OCI-LY7 (cell line): Measurements from ENCODE around the gene CASZ1. TPM values are rescaled to one million over a fixed set of nuclear protein-coding genes. Genes with fewer than 3 reads are reported as not detected.

Source experiments
- BruUV-seq: library from RNA; stranded (reverse); fragments of 400-500 nt; replicated peaks from 2 replicates; lab custom pipeline; 2021; lab: Mats Ljungman, UMichigan
- CTCF ChIA-PET: fragments of 300-600 bp; sonication (Branson Sonifier 250); formaldehyde crosslinking; loops from one replicate; lab custom pipeline; 2022; ENCODE audit warnings: antibody characterized with exemption; ENCODE audit not compliant: unreplicated experiment; lab: Charles Lee
- POLR2A ChIA-PET: fragments of 300-600 bp; sonication (Branson Sonifier 250); formaldehyde crosslinking; loops from one replicate; lab custom pipeline; 2022; ENCODE audit warnings: antibody characterized with exemption; lab: Charles Lee
- DNase-seq: peaks from one replicate; pipeline ENCODE4 v3.0.0-alpha.2; 2015; ENCODE audit warnings: low spot score
- H2AFZ ChIP-seq: fragments of 200-600 bp; sonication (generic), shearing (Covaris generic); 2 replicates; pipeline ENCODE4 v1.6.1; 2014; ENCODE audit warnings: mild to moderate bottlenecking, antibody characterized with exemption, low read length, moderate library complexity
- H3K27ac ChIP-seq: fragments of 200-600 bp; sonication (generic); 2 replicates; pipeline ENCODE4 v1.5.1; 2014; ENCODE audit warnings: mixed run types, low read depth, mild to moderate bottlenecking, moderate library complexity, low read length, inconsistent platforms; ENCODE audit not compliant: poor library complexity, severe bottlenecking
- H3K36me3 ChIP-seq: fragments of 200-600 bp; sonication (generic); 2 replicates; pipeline ENCODE4 v1.6.1; 2014; ENCODE audit warnings: mild to moderate bottlenecking, antibody characterized with exemption, low read length, moderate library complexity, mixed read lengths; ENCODE audit not compliant: insufficient read depth
- H3K4me1 ChIP-seq: fragments of 200-600 bp; sonication (generic); 2 replicates; pipeline ENCODE4 v1.5.1; 2014; ENCODE audit warnings: mild to moderate bottlenecking, low read length; ENCODE audit not compliant: insufficient read depth, poor library complexity, severe bottlenecking
- H3K4me2 ChIP-seq: fragments of 200-600 bp; sonication (generic); 2 replicates; pipeline ENCODE4 v1.6.1; 2014; ENCODE audit warnings: mild to moderate bottlenecking, low read length
- H3K4me3 ChIP-seq: fragments of 200-600 bp; sonication (generic); 2 replicates; pipeline ENCODE4 v1.5.1; 2014; ENCODE audit warnings: mild to moderate bottlenecking, low read depth, low read length; ENCODE audit not compliant: poor library complexity, severe bottlenecking
- H3K79me2 ChIP-seq: fragments of 200-600 bp; sonication (generic); 2 replicates; pipeline ENCODE4 v1.6.1; 2016; ENCODE audit warnings: low read depth, mild to moderate bottlenecking, low read length, moderate library complexity, mixed read lengths; ENCODE audit not compliant: insufficient read depth
- H3K9me2 ChIP-seq: fragments of 200-600 bp; sonication (generic); 2 replicates; pipeline ENCODE4 v1.6.1; 2016; ENCODE audit warnings: mild to moderate bottlenecking, low read length, mixed read lengths; ENCODE audit not compliant: insufficient read depth
- H3K9me3 ChIP-seq: fragments of 200-600 bp; sonication (generic); 2 replicates; pipeline ENCODE4 v1.6.1; 2014; ENCODE audit warnings: mild to moderate bottlenecking, mixed run types, low read length, mixed read lengths
- H4K20me1 ChIP-seq: fragments of 200-600 bp; sonication (generic); 2 replicates; pipeline ENCODE4 v1.6.1; 2014; ENCODE audit warnings: mild to moderate bottlenecking, antibody characterized with exemption, low read length, moderate library complexity, mixed read lengths; ENCODE audit not compliant: insufficient read depth
- EZH2phosphoT487 ChIP-seq: fragments of 200-600 bp; sonication (generic); IDR thresholded peaks from 2 replicates; pipeline ENCODE4 v1.6.1; 2018; ENCODE audit warnings: low read depth, borderline replicate concordance, mild to moderate bottlenecking, mixed run types, antibody characterized with exemption, low read length, moderate library complexity, mixed read lengths
- intact Hi-C: fragments of 100-400 bp; cut with micrococcal nuclease; formaldehyde crosslinking; loops from one replicate; pipeline ENCODE4 v1.10.0; 2022; ENCODE audit not compliant: unreplicated experiment
- total RNA-seq, 2 experiments: library from RNA; depleted of rRNA in 1 of 2; stranded (reverse); fragments of >200 nt in 1 of 2; shearing (Covaris generic) in 1 of 2; gene quantifications; 2 replicates each; pipeline ENCODE4 v1.2.3, GENCODE V29; 2014 to 2022
- TF ChIP-seq, protein P1 (sequence below): fragments of 200-600 bp; sonication (generic); conservative IDR thresholded peaks from 2 replicates; pipeline ENCODE4 v1.5.1; 2014; ENCODE audit warnings: mild to moderate bottlenecking, antibody characterized with exemption, low read length, moderate library complexity, mixed read lengths

The CASZ1 gene
- total RNA-seq, 2 experiments from 2014 or later, result 3.3 to 3.9 TPM

DNA sequence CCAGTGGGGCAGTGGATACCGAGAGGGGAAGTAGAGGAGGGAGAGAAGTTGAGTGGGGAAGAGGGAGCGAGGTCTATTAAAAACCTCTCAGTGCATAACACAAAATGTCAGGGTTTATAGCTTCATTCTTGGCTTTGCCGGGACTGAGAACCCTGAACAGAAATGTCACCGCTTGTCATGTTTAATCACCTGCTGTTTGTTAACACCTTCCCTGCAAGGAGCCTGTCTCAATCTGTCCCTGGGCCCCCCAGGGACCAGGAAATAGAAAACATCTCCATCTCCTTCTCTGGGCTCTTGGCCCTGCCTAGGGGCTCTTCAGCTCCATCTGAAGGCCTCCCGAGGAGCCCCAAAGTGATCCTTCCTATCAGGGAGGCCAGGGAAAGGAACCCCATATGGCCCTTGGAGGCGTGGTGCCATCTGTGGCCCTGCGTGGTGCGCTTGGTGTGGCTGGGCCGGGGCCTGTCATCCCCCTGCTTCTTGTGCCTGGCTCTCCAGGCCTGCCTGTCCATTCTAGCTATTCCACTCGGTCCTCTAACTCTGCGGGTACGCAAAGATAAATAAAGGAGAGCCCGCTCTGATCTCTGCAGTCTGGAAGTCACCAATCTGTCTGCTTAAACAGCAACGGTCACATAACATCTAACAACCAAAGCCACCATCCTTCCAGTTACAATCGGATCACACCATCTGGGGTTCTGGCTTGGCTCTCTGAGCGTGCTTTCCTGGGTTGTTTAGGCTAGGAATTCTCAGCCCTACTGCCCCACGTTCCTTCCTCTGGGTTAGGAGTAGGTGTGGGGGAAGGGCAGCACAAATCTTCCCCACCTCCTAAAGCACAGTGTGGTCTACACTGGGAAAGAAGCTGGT lies 113.8 kb downstream of the CASZ1 start:
- no peaks in the 10 kb centered on the region for H4K20me1 ChIP-seq

DNA sequence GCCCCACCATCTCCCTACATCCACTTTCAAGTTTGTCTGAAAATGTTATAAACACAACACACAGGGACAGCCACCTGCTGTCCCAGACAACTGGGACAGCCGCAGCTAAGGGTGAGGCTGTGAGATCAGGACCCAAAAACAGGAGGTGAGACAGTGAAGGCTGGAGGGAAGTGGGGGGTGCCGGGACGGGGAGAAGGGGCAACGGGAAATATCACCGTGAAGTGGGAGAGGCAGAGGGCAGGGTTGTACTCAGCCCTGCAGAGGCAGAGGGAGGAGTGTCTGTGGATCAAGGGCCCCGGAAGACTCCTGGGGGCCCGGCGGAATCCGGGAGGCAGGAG lies 114.4 kb downstream of the CASZ1 start:
- intact Hi-C loops, result no loop called here
- no peaks in the 10 kb centered on the region for H4K20me1 ChIP-seq
- no peaks in the 10 kb centered on the region for H3K4me1 ChIP-seq
- H3K9me3 ChIP-seq, result no peaks in the 10 kb centered on the region
- no peak for DNase-seq
- CTCF ChIA-PET, result no interaction called here
- no peak overlapping the region for H3K4me2 ChIP-seq
- BruUV-seq, result no TSS peak
- no peak for TF ChIP-seq EZH2phosphoT487
- TF ChIP-seq, protein P1, sequence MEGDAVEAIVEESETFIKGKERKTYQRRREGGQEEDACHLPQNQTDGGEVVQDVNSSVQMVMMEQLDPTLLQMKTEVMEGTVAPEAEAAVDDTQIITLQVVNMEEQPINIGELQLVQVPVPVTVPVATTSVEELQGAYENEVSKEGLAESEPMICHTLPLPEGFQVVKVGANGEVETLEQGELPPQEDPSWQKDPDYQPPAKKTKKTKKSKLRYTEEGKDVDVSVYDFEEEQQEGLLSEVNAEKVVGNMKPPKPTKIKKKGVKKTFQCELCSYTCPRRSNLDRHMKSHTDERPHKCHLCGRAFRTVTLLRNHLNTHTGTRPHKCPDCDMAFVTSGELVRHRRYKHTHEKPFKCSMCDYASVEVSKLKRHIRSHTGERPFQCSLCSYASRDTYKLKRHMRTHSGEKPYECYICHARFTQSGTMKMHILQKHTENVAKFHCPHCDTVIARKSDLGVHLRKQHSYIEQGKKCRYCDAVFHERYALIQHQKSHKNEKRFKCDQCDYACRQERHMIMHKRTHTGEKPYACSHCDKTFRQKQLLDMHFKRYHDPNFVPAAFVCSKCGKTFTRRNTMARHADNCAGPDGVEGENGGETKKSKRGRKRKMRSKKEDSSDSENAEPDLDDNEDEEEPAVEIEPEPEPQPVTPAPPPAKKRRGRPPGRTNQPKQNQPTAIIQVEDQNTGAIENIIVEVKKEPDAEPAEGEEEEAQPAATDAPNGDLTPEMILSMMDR, result no peak
- no peak overlapping the region for H3K4me3 ChIP-seq
- POLR2A ChIA-PET, result no interaction called here
- no peak overlapping the region for H3K27ac ChIP-seq
- no peaks in the 10 kb centered on the region for H3K36me3 ChIP-seq
- no peaks in the 10 kb centered on the region for H3K9me2 ChIP-seq
- H2AFZ ChIP-seq, result no peak overlapping the region
- no peaks in the 10 kb centered on the region for H3K79me2 ChIP-seq

More for the DNA sequence above, 113.8 kb downstream of the CASZ1 start:
- POLR2A ChIA-PET, result no interaction called here
- no TSS peak for BruUV-seq
- TF ChIP-seq, protein P1, result no peak
- TF ChIP-seq EZH2phosphoT487, result no peak
- Histone ChIP-seq H3K4me2 (no peak overlapping the region), H3K9me2 (no peaks in the 10 kb centered on the region), H3K4me3 (no peak overlapping the region), H3K79me2 (no peaks in the 10 kb centered on the region), H3K36me3 (no peaks in the 10 kb centered on the region), H3K4me1 (no peaks in the 10 kb centered on the region), H3K27ac (no peak overlapping the region), H3K9me3 (no peaks in the 10 kb centered on the region), H2AFZ (no peak overlapping the region)
- DNase-seq, result no peak
- intact Hi-C loops, result no loop called here
- CTCF ChIA-PET, result no interaction called here

DNA sequence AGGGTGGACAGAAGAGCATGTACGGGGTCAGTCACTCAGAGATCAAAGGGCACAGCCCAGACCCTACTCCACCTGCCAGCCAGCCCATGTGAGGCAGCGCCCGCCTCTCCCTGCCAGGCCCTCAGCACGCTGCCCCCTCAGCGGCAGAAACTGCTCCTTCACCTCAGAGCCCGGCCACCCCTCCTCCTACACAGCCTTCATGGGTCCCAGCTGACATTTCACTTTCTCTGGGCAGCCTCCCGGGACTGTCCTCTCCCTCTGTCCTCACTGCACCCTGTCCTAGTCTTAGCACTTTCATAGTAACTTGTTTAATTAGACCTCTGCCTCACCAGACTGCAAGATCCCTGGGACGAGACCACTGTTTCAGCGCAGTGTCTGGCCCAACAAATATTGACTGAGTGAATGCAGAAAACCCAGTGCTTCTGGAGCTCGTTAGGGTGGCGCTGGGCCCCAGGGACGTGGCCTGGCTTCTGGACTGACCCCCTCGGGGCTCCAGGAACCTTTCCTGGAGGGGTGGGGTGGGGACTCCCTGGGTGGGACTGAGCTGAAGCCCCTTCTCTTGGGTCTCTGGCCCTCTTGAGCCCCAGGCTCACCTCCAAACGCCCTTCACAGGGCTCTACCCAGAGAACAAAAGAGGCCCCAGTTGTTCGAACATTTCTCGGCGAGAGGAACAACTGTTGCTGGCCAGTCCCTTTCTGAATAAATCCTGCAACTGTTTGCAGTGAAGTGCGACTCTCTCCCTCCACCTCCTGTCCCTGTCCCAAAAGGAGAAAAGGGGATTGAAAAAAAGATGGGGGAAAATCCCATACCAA lies 114.9 kb downstream of the CASZ1 start:
- Histone ChIP-seq H3K27ac (no peak overlapping the region), H3K9me2 (no peaks in the 10 kb centered on the region), H3K9me3 (no peaks in the 10 kb centered on the region), H3K4me1 (no peaks in the 10 kb centered on the region), H2AFZ (no peak overlapping the region), H3K79me2 (no peaks in the 10 kb centered on the region), H3K4me3 (no peak overlapping the region), H3K4me2 (no peak overlapping the region), H3K36me3 (no peaks in the 10 kb centered on the region), H4K20me1 (no peaks in the 10 kb centered on the region)
- ChIA-PET CTCF (no interaction called here), POLR2A (no interaction called here)
- no peak for DNase-seq
- intact Hi-C loops, result no loop called here
- no peak for TF ChIP-seq EZH2phosphoT487
- TF ChIP-seq, protein P1, result no peak
- BruUV-seq, result no TSS peak
